Measurements from ENCODE around the gene SNX27. TPM values are rescaled to one million over a fixed set of nuclear protein-coding genes. Genes with fewer than 3 reads are reported as not detected.
A peak's percentile ranks its signal among the peaks of the same experiment; 100 is the strongest.

The SNX27 gene
- total and polyA plus RNA-seq, 2 donors (not counting 3 experiments of a cell fraction or from before 2014, with no cell fraction given): 8.1 to 24.9 TPM

GRCh38 chr1:151661751-151662150 is 49.9 kb downstream of the SNX27 start:
- Histone ChIP-seq H2AFZ (ENCODE audit: low read depth, low read length) (no peak overlapping the region), H3K4me1 (ENCODE audit: control insufficient read depth, extremely low read depth, insufficient read depth, low read length) (peaks cover 9% of the 10 kb centered on the region), H3K4me3 (replicated peaks in 1 of 3; ENCODE audit: insufficient read depth in 1 of 3, low read depth in 1 of 3, low read length in 3 of 3) (no peak overlapping the region), H3K9me1 (replicated peaks; ENCODE audit: control insufficient read depth, extremely low read depth, insufficient read depth, low read length) (no peaks in the 10 kb centered on the region), H4K20me1 (replicated peaks; ENCODE audit: control insufficient read depth, extremely low read depth, insufficient read depth, low read length) (no peaks in the 10 kb centered on the region), H3K9ac (replicated peaks; ENCODE audit: extremely low read depth, insufficient read depth, low read length) (no peak overlapping the region), H3K27ac (ENCODE audit: insufficient read depth, low read depth, low read length) (no peak overlapping the region), H3K36me3 (ENCODE audit: control insufficient read depth in 2 of 2, extremely low read depth in 1 of 2, insufficient read depth in 2 of 2, low read length in 2 of 2) (peaks cover 3% of the 10 kb centered on the region in 2 experiments), H3K4me2 (ENCODE audit: insufficient read depth, low read length) (peak overlapping the region; percentile 17), H3K27me3 (ENCODE audit: control insufficient read depth in 2 of 2, insufficient read depth in 2 of 2, low read length in 2 of 2) (no peaks in the 10 kb centered on the region), H3K79me2 (ENCODE audit: control insufficient read depth, insufficient read depth, low read length) (no peaks in the 10 kb centered on the region), H3K9me3 (replicated peaks; ENCODE audit: control insufficient read depth, insufficient read depth, low read length) (no peaks in the 10 kb centered on the region)
- DNase-seq (ENCODE audit: low read depth, low spot score): peak; percentile 68
- dilution Hi-C loops (cut with MboI; ENCODE audit: extremely low pct_ligation_motif_present, low sequenced_read_pairs) (no loop called here), intact Hi-C loops (cut with micrococcal nuclease) (no loop called here)
- POLR2A ChIA-PET: no interaction called here
- no peak for TF ChIP-seq FOS (IDR thresholded peaks at IDR 0.05; ENCODE audit: borderline replicate concordance, insufficient read depth, low read length)
- CTCF ChIA-PET: interaction anchor here (0.8 kb wide), 1 partner anchor 31 kb away, joined by 4 read pairs; no protein-coding TSS in a partner anchor
- BruUV-seq (replicated peaks): no TSS peak
- peak; percentile 73 for FAIRE-seq

- no TSS peak for BruUV-seq (replicated peaks)
- Histone ChIP-seq H3K36me3 (ENCODE audit: control insufficient read depth in 2 of 2, extremely low read depth in 1 of 2, insufficient read depth in 2 of 2, low read length in 2 of 2) (peaks cover 0 to 3% of the 10 kb centered on the region in 2 experiments), H3K9me3 (replicated peaks; ENCODE audit: control insufficient read depth, insufficient read depth, low read length) (no peaks in the 10 kb centered on the region), H3K9ac (replicated peaks; ENCODE audit: extremely low read depth, insufficient read depth, low read length) (no peak overlapping the region), H3K79me2 (ENCODE audit: control insufficient read depth, insufficient read depth, low read length) (no peaks in the 10 kb centered on the region), H3K9me1 (replicated peaks; ENCODE audit: control insufficient read depth, extremely low read depth, insufficient read depth, low read length) (no peaks in the 10 kb centered on the region), H3K4me2 (ENCODE audit: insufficient read depth, low read length) (no peak overlapping the region), H3K27me3 (ENCODE audit: control insufficient read depth in 2 of 2, insufficient read depth in 2 of 2, low read length in 2 of 2) (no peaks in the 10 kb centered on the region), H4K20me1 (replicated peaks; ENCODE audit: control insufficient read depth, extremely low read depth, insufficient read depth, low read length) (no peaks in the 10 kb centered on the region), H3K4me1 (ENCODE audit: control insufficient read depth, extremely low read depth, insufficient read depth, low read length) (no peaks in the 10 kb centered on the region), H2AFZ (ENCODE audit: low read depth, low read length) (no peak overlapping the region), H3K4me3 (replicated peaks in 1 of 3; ENCODE audit: insufficient read depth in 1 of 3, low read depth in 1 of 3, low read length in 3 of 3) (no peak overlapping the region), H3K27ac (ENCODE audit: insufficient read depth, low read depth, low read length) (no peak overlapping the region)
- ChIA-PET POLR2A (no interaction called here), CTCF (interaction anchor here (1.4 kb wide), 1 partner anchor 11 kb away, joined by 3 read pairs; no protein-coding TSS in a partner anchor)
- FAIRE-seq: no peak
- dilution Hi-C loops (cut with MboI; ENCODE audit: extremely low pct_ligation_motif_present, low sequenced_read_pairs): no loop called here
- TF ChIP-seq FOS (IDR thresholded peaks at IDR 0.05; ENCODE audit: borderline replicate concordance, insufficient read depth, low read length) (no peak), JUN (IDR thresholded peaks at IDR 0.05; ENCODE audit: borderline replicate concordance, insufficient read depth, insufficient read length, low read depth) (no peak), POLR2A (IDR thresholded peaks at IDR 0.05; ENCODE audit: low read depth, low read length) (no peak), MYC (IDR thresholded peaks at IDR 0.05; ENCODE audit: low read depth, low read length) (no peak), EZH2 (IDR thresholded peaks at IDR 0.05; ENCODE audit: borderline replicate concordance, low read depth, low read length, severe bottlenecking) (no peak), CTCF (IDR thresholded peaks at IDR 0.05; ENCODE audit: extremely low read depth in 1 of 2, insufficient read depth in 1 of 2, low read depth in 1 of 2, low read length in 2 of 2) (no peak), GATA2 (IDR thresholded peaks at IDR 0.05; ENCODE audit: insufficient read depth, insufficient read length, low read depth, low read length) (no peak), POLR2AphosphoS5 (IDR thresholded peaks at IDR 0.05; ENCODE audit: insufficient read depth, low read depth, low read length) (no peak), MAX (IDR thresholded peaks at IDR 0.05; ENCODE audit: insufficient read depth, insufficient read length) (no peak)
- no peak for DNase-seq (ENCODE audit: low read depth, low spot score)
- intact Hi-C loops (cut with micrococcal nuclease): no loop called here
These were observed 56.2 kb downstream of the SNX27 start for GRCh38 chr1:151668090-151668489.

All from endothelial cell of umbilical vein (primary cell).